Parathyroid adenoma (tissue), 2 donors: ENCODE results near the gene CCNG2.

Experiments
- H2AFZ ChIP-seq: fragments of 300-600 bp; sonication (generic); one replicate; pipeline ENCODE4 v1.7.0; 2017; ENCODE audit warnings: antibody characterized with exemption, mild to moderate bottlenecking
- H3K27ac ChIP-seq: fragments of 300-600 bp; sonication (generic); one replicate; pipeline ENCODE4 v1.7.0; 2017
- H3K27me3 ChIP-seq: fragments of 300-600 bp; sonication (generic); one replicate; pipeline ENCODE4 v1.7.0; 2017; ENCODE audit warnings: low read length; ENCODE audit not compliant: control insufficient read depth, insufficient read depth
- H3K36me3 ChIP-seq: fragments of 300-600 bp; sonication (generic); one replicate; pipeline ENCODE4 v1.7.0; 2017; ENCODE audit warnings: low read length; ENCODE audit not compliant: control insufficient read depth, insufficient read depth
- H3K4me1 ChIP-seq: fragments of 300-600 bp; sonication (generic); one replicate; pipeline ENCODE4 v1.7.0; 2017; ENCODE audit warnings: control low read depth
- H3K4me2 ChIP-seq: fragments of 300-600 bp; sonication (generic); one replicate; pipeline ENCODE4 v1.7.0; 2017; ENCODE audit warnings: low read length
- H3K4me3 ChIP-seq: fragments of 300-600 bp; sonication (generic); one replicate; pipeline ENCODE4 v1.7.0; 2017; ENCODE audit warnings: low read depth, low read length
- H3K79me2 ChIP-seq: fragments of 300-600 bp; sonication (generic); one replicate; pipeline ENCODE4 v1.7.0; 2017; ENCODE audit warnings: control low read depth
- H3K9ac ChIP-seq: fragments of 300-600 bp; sonication (generic); one replicate; pipeline ENCODE4 v1.7.0; 2017; ENCODE audit warnings: mild to moderate bottlenecking
- H3K9me3 ChIP-seq: fragments of 300-600 bp; sonication (generic); one replicate; pipeline ENCODE4 v1.7.0; 2017; ENCODE audit warnings: low read length; ENCODE audit not compliant: control insufficient read depth
- CTCF ChIP-seq: fragments of 300-600 bp; sonication (generic); IDR thresholded peaks from one replicate; pipeline ENCODE4 v1.7.0; 2017; ENCODE audit warnings: antibody characterized with exemption, mild to moderate bottlenecking
- donor health status: primary hyperparathyroidism.

The CCNG2 gene

GRCh38 chr4:77169481-77169880, 12.5 kb downstream of the CCNG2 start:
- Histone ChIP-seq H3K4me1 (no peaks in the 10 kb centered on the region), H3K4me3 (no peak overlapping the region), H3K27ac (no peak overlapping the region), H3K9ac (no peak overlapping the region), H3K27me3 (no peaks in the 10 kb centered on the region), H2AFZ (no peak overlapping the region), H3K4me2 (no peak overlapping the region), H3K79me2 (no peaks in the 10 kb centered on the region), H3K36me3 (no peaks in the 10 kb centered on the region), H3K9me3 (no peaks in the 10 kb centered on the region)
- TF ChIP-seq CTCF = no peak

DNA sequence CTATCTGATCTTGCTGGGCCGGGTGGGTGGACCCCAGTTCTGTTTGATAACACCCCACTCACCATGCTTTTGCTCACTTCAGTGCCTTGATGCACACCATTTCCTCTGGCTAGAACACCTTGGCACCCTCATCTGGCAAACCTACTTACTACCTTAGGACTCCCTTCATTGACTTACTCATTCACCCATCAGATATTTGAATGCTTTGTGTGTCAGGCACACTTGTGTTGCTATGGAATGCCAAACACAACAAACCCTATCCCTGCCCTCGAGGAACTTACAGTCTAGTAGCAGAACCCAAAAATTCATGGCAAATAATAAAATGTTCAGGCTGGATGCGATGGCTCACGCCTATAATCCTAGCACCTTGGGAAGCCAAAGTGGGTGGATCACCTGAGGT, 13.9 kb downstream of the CCNG2 start:
- Histone ChIP-seq H3K4me2 (no peak overlapping the region), H3K79me2 (no peaks in the 10 kb centered on the region), H2AFZ (no peak overlapping the region), H3K4me3 (no peak overlapping the region), H3K9ac (no peak overlapping the region), H3K27me3 (no peaks in the 10 kb centered on the region), H3K36me3 (no peaks in the 10 kb centered on the region), H3K27ac (no peak overlapping the region), H3K4me1 (no peaks in the 10 kb centered on the region), H3K9me3 (no peaks in the 10 kb centered on the region)
- no peak for TF ChIP-seq CTCF

DNA sequence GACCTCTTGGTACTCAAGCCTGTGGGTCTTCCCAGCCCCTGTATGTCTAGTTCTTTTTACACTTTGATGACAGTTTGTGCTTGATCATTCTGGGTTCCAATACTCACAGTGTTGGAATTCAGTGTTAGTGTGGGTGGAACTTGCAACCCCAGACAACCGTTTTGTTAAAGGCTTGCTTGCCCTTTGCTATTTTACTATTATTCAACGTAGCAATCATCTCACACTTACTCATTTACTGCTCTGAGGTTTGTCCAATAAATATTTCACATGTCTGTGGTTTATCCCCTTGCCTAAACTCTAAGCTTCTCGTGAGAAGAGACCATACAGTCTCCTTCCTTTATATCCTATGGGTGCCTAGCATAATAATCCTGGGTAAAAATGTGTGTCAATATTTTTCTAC, 15.3 kb downstream of the CCNG2 start:
- Histone ChIP-seq H3K4me1 (no peaks in the 10 kb centered on the region), H3K9ac (no peak overlapping the region), H3K79me2 (no peaks in the 10 kb centered on the region), H3K27ac (no peak overlapping the region), H3K36me3 (no peaks in the 10 kb centered on the region), H3K4me3 (no peak overlapping the region), H3K4me2 (no peak overlapping the region), H3K9me3 (no peaks in the 10 kb centered on the region), H2AFZ (no peak overlapping the region), H3K27me3 (no peaks in the 10 kb centered on the region)
- no peak for TF ChIP-seq CTCF

DNA sequence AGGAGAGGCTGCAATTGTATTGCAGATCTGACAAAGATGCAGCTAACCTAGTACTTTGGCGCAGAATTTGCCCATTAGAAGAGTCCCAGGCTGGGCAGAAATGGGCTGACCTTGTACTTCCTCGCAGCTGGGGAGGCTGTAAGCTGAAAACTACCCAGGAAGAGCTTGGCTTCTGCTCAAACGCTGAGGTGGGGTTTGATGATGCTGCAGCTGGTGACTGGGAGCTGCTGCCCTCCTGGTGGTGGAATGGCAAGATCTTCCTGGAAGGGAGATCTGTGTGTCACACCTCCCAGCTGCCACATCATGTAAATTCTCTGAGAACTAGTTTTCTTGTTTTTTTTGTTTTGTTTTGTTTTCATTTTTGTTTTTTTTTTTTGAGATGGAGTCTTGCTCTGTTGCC, 17.4 kb downstream of the CCNG2 start:
- Histone ChIP-seq H2AFZ (no peak overlapping the region), H3K36me3 (no peaks in the 10 kb centered on the region), H3K4me3 (no peak overlapping the region), H3K4me2 (no peak overlapping the region), H3K4me1 (no peaks in the 10 kb centered on the region), H3K9ac (no peak overlapping the region), H3K27ac (no peak overlapping the region), H3K27me3 (no peaks in the 10 kb centered on the region), H3K79me2 (no peaks in the 10 kb centered on the region), H3K9me3 (no peaks in the 10 kb centered on the region)
- no peak for TF ChIP-seq CTCF

GRCh38 chr4:77175201-77175611, 18.2 kb downstream of the CCNG2 start:
- Histone ChIP-seq H2AFZ (no peak overlapping the region), H3K9me3 (no peaks in the 10 kb centered on the region), H3K9ac (no peak overlapping the region), H3K27ac (no peak overlapping the region), H3K27me3 (no peaks in the 10 kb centered on the region), H3K79me2 (no peaks in the 10 kb centered on the region), H3K36me3 (no peaks in the 10 kb centered on the region), H3K4me2 (no peak overlapping the region), H3K4me3 (no peak overlapping the region), H3K4me1 (no peaks in the 10 kb centered on the region)
- TF ChIP-seq CTCF = no peak
